Mammary epithelial cell (primary cell): ENCODE results near the gene STK32A.

Experiments
- CTCF ChIP-seq, 2 donors: IDR thresholded peaks in 1 of 2; conservative IDR thresholded peaks in 1 of 2; 2 replicates each; pipeline ENCODE4 v1.5.1; 2011 to 2012; ENCODE audit warnings: inconsistent platforms in 2 of 2, low read length in 2 of 2, mild to moderate bottlenecking in 2 of 2, control low read depth in 1 of 2, low read depth in 1 of 2; ENCODE audit not compliant: insufficient read depth in 1 of 2; ENCODE audit errors: extremely low read depth in 1 of 2
- EZH2 ChIP-seq: IDR thresholded peaks from 2 replicates; pipeline ENCODE4 v1.6.1; 2012; ENCODE audit warnings: low read length, inconsistent platforms, borderline replicate concordance

- TF ChIP-seq EZH2 (no peak), CTCF (conservative IDR thresholded peaks at IDR 0.05 in 1 of 2, IDR thresholded peaks at IDR 0.05 in 1 of 2; ENCODE audit: extremely low read depth in 1 of 2, insufficient read depth in 1 of 2, low read depth in 1 of 2, low read length in 2 of 2) (no peak)
Measured at GRCh38 chr5:147303251-147303650, 68.4 kb downstream of the STK32A start.
